Measurements from ENCODE around the gene SEZ6. TPM values are rescaled to one million over a fixed set of nuclear protein-coding genes. Genes with fewer than 3 reads are reported as not detected.

SEZ6 gene
- total RNA-seq, 1 donor from 2014 or later = 0.72 TPM

DNA sequence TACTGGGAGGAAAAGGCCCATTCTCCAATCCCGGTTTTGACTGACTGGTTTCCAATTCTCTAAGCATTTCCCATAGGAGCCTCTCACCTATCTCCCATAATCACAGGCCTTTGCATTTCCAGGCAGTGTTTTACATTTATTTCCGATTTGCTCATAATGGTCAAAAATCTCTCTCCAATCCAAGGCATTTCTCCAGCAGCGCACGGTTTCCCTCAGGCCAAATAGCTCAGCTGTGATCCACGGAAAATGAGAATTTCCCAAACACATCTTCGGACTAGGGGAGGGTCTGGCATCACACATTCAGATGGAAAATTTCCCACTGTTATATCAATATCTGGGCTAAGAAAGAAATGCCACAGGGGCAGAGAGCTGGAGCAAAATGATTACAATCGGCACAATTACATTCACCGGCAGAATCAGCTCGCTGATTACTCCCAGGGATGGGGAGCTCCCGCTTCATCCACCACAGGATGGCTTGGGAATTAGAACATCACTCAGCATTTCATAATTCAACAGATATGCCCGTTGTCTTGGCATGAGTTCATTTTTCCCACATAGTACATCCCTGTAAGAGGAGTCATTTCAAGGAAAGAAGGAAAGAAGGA, 43.8 kb upstream of the SEZ6 start:
- no peak for DNase-seq (ENCODE audit: low read depth, low spot score)
- no peak for TF ChIP-seq CTCF (conservative IDR thresholded peaks at IDR 0.05)
- Mint-ChIP-seq H3K27me3 (ENCODE audit: low read depth) (no peaks in the 10 kb centered on the region), H3K4me3 (peak overlapping the region; percentile 64), H3K27ac (ENCODE audit: unreplicated experiment) (no peak overlapping the region), H3K9me3 (no peaks in the 10 kb centered on the region), H3K4me1 (peaks cover 62% of the 10 kb centered on the region), H3K36me3 (ENCODE audit: low read depth) (no peaks in the 10 kb centered on the region)

GRCh38 chr17:29048440-29049368, 42.9 kb upstream of the SEZ6 start:
- H3K4me1 Mint-ChIP-seq = peaks cover 65% of the 10 kb centered on the region
- DNase-seq (ENCODE audit: low read depth, low spot score) = peak; percentile 55
- no peak for TF ChIP-seq CTCF (conservative IDR thresholded peaks at IDR 0.05)
- H3K27me3 Mint-ChIP-seq (ENCODE audit: low read depth) = no peaks in the 10 kb centered on the region
- peak overlapping the region; percentile 85 for H3K27ac Mint-ChIP-seq (ENCODE audit: unreplicated experiment)
- no peaks in the 10 kb centered on the region for H3K9me3 Mint-ChIP-seq
- peak overlapping the region; percentile 64 for H3K4me3 Mint-ChIP-seq
- no peaks in the 10 kb centered on the region for H3K36me3 Mint-ChIP-seq (ENCODE audit: low read depth)

DNA sequence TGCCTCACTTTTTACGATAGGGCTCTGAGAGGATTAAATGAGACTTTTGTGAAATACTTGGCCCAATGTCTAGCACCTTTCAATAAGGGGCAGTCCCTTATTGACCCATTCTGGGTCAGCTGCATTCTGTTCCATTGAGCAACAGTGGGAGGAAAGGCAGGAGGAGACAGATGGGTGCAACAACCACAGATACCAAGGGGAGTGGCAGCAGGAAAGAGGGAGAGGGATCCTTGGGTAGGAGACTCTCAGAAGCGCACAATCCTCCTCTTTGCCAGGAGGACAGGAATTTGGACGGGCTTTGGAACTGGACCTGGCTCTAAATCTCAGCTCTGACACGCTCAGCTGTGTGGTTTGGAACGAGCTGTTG, 40.6 kb upstream of the SEZ6 start:
- Mint-ChIP-seq H3K27me3 (ENCODE audit: low read depth) (no peaks in the 10 kb centered on the region), H3K27ac (ENCODE audit: unreplicated experiment) (no peak overlapping the region), H3K36me3 (ENCODE audit: low read depth) (no peaks in the 10 kb centered on the region), H3K4me3 (no peak overlapping the region), H3K9me3 (no peaks in the 10 kb centered on the region), H3K4me1 (peaks cover 74% of the 10 kb centered on the region)
- DNase-seq (ENCODE audit: low read depth, low spot score) = no peak
- no peak for TF ChIP-seq CTCF (conservative IDR thresholded peaks at IDR 0.05)

GRCh38 chr17:29045734-29046472, 40.1 kb upstream of the SEZ6 start:
- Mint-ChIP-seq H3K4me1 (peaks cover 70% of the 10 kb centered on the region), H3K4me3 (peak overlapping the region; percentile 6), H3K36me3 (ENCODE audit: low read depth) (no peaks in the 10 kb centered on the region), H3K9me3 (no peaks in the 10 kb centered on the region), H3K27ac (ENCODE audit: unreplicated experiment) (no peak overlapping the region), H3K27me3 (ENCODE audit: low read depth) (no peaks in the 10 kb centered on the region)
- DNase-seq (ENCODE audit: low read depth, low spot score) = no peak
- no peak for TF ChIP-seq CTCF (conservative IDR thresholded peaks at IDR 0.05)

- no peaks in the 10 kb centered on the region for H3K36me3 Mint-ChIP-seq (ENCODE audit: low read depth)
- no peak overlapping the region for H3K4me3 Mint-ChIP-seq
- TF ChIP-seq CTCF (conservative IDR thresholded peaks at IDR 0.05) = no peak
- no peak overlapping the region for H3K27ac Mint-ChIP-seq (ENCODE audit: unreplicated experiment)
- H3K4me1 Mint-ChIP-seq = peaks cover 73% of the 10 kb centered on the region
- DNase-seq (ENCODE audit: low read depth, low spot score) = no peak
- no peaks in the 10 kb centered on the region for H3K9me3 Mint-ChIP-seq
- no peaks in the 10 kb centered on the region for H3K27me3 Mint-ChIP-seq (ENCODE audit: low read depth)
Observed at GRCh38 chr17:29045026-29045425, 39.2 kb upstream of the SEZ6 start.

All from neural crest cell (in vitro differentiated cells).